Measurements from ENCODE around the gene CD82. TPM values are rescaled to one million over a fixed set of nuclear protein-coding genes. Genes with fewer than 3 reads are reported as not detected.

The CD82 gene
- total and polyA plus RNA-seq, 2 of the 13 experiments (the other 11 are each of a cell fraction or from before 2014, with no cell fraction given) = 0.05 TPM; not detected in 1

DNA sequence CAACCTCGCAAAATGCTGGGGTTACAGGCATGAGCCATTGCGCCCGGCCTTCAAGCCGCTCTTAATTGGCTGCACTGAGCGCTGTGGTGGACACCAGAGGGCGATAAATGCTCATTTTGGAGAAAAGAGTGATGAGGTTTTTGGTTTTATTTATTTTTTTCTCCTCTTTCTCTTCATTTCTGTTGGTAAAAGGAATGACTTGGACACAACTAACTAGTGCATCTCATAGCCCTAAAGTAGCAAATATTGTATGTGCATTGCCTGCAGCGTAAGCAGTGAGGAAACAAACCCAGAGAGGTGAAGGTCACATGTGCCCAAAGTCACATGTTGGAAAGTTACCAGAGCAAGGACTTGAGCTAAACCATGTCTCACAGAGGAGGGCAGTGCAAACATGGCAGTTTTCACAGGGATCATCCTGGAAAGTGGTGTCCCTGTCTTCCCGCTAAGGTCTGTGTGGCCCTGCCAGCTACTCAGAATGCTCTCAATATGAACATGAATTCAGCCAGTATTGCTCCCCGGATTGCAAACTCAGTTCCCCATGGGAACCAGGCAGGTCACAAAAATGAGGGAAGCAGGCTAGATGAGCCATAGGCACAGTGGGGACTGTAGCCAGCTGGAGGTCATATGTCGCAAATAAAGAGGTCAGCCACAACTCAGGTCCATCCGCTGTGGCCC, 8.6 kb upstream of the CD82 start:
- peaks cover 11% of the 10 kb centered on the region for H3K4me1 ChIP-seq (ENCODE audit: insufficient read depth, low read length)
- in situ Hi-C loops (cut with HindIII; ENCODE audit: extremely low pct_ligation_motif_present, low pct_unique_long_range_greater_than_20kb) = no loop called here
- no peak overlapping the region for H3K27ac ChIP-seq (ENCODE audit: extremely low read length, insufficient read depth, low read length)
- no peak overlapping the region for H3K4me2 ChIP-seq (ENCODE audit: low read depth, low read length)
- no peak overlapping the region for H2AFZ ChIP-seq (ENCODE audit: low read length)
- WGBS (ENCODE audit: low lambda C conversion rate) = 7% methylated on average over 9 of the region's 11 CpGs
- ATAC-seq (peak; percentile 85), DNase-seq (ENCODE audit: low spot score) (peak; percentile 41), FAIRE-seq (peak; percentile 40)
- no peaks in the 10 kb centered on the region for H3K9me3 ChIP-seq (ENCODE audit: low read length)
- H3K4me3 ChIP-seq (replicated peaks in 1 of 3; ENCODE audit: insufficient read depth in 1 of 3, low read depth in 2 of 3, low read length in 3 of 3) = no peak overlapping the region
- BruUV-seq (replicated peaks) = no TSS peak
- intact Hi-C loops (cut with micrococcal nuclease; ENCODE audit: unreplicated experiment) = loop anchor here (1.0 kb wide), 1 partner anchor 60 kb away; no protein-coding TSS in a partner anchor
- no peaks in the 10 kb centered on the region for H4K20me1 ChIP-seq (ENCODE audit: insufficient read depth, low read length)
- H3K9ac ChIP-seq (ENCODE audit: insufficient read depth, low read depth, low read length) = no peak overlapping the region
- H3K36me3 ChIP-seq (replicated peaks in 1 of 2; ENCODE audit: control insufficient read depth in 1 of 2, insufficient read depth in 2 of 2, low read length in 2 of 2) = no peaks in the 10 kb centered on the region
- ChIA-PET POLR2A (no interaction called here), CTCF (ENCODE audit: low intra/inter-chr PET ratio, low total read pairs) (interaction anchor here (1.0 to 3.0 kb wide), 3 partner anchors 57 to 65 kb away, joined by 3 to 44 read pairs (median 4); no protein-coding TSS in a partner anchor)
- no peaks in the 10 kb centered on the region; a peak in 1 of 5 replicates for H3K27me3 ChIP-seq (ENCODE audit: control insufficient read depth in 1 of 2, insufficient read depth in 2 of 2, low read length in 2 of 2)
- no peaks in the 10 kb centered on the region for H3K79me2 ChIP-seq (ENCODE audit: insufficient read depth, low read length)
- TF ChIP-seq TOE1 (CRISPR knock-in tag; IDR thresholded peaks at IDR 0.05) (no peak), ZFP62 (CRISPR knock-in tag; IDR thresholded peaks at IDR 0.05) (no peak), MED13 (CRISPR knock-in tag; IDR thresholded peaks at IDR 0.05) (no peak), RAD21 (CRISPR knock-in tag; IDR thresholded peaks at IDR 0.05) (peak; percentile 55; the same call in 1 of the 2 replicates), BHLHE40 (IDR thresholded peaks at IDR 0.05; ENCODE audit: low read length) (peak; percentile 64), ZNF644 (CRISPR knock-in tag; IDR thresholded peaks at IDR 0.05; ENCODE audit: low read depth) (peak; percentile 37; the same call in 1 of the 2 replicates), ONECUT2 (CRISPR knock-in tag; IDR thresholded peaks at IDR 0.05) (no peak)
- TF ChIP-seq, protein P1, sequence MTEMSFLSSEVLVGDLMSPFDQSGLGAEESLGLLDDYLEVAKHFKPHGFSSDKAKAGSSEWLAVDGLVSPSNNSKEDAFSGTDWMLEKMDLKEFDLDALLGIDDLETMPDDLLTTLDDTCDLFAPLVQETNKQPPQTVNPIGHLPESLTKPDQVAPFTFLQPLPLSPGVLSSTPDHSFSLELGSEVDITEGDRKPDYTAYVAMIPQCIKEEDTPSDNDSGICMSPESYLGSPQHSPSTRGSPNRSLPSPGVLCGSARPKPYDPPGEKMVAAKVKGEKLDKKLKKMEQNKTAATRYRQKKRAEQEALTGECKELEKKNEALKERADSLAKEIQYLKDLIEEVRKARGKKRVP (CRISPR knock-in tag; IDR thresholded peaks at IDR 0.05) = no peak
- TF ChIP-seq, protein P2, sequence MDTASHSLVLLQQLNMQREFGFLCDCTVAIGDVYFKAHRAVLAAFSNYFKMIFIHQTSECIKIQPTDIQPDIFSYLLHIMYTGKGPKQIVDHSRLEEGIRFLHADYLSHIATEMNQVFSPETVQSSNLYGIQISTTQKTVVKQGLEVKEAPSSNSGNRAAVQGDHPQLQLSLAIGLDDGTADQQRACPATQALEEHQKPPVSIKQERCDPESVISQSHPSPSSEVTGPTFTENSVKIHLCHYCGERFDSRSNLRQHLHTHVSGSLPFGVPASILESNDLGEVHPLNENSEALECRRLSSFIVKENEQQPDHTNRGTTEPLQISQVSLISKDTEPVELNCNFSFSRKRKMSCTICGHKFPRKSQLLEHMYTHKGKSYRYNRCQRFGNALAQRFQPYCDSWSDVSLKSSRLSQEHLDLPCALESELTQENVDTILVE (CRISPR knock-in tag; IDR thresholded peaks at IDR 0.05) = no peak
- TF ChIP-seq, protein P3, sequence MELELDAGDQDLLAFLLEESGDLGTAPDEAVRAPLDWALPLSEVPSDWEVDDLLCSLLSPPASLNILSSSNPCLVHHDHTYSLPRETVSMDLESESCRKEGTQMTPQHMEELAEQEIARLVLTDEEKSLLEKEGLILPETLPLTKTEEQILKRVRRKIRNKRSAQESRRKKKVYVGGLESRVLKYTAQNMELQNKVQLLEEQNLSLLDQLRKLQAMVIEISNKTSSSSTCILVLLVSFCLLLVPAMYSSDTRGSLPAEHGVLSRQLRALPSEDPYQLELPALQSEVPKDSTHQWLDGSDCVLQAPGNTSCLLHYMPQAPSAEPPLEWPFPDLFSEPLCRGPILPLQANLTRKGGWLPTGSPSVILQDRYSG (CRISPR knock-in tag; IDR thresholded peaks at IDR 0.05) = no peak
- TF ChIP-seq, protein P4, sequence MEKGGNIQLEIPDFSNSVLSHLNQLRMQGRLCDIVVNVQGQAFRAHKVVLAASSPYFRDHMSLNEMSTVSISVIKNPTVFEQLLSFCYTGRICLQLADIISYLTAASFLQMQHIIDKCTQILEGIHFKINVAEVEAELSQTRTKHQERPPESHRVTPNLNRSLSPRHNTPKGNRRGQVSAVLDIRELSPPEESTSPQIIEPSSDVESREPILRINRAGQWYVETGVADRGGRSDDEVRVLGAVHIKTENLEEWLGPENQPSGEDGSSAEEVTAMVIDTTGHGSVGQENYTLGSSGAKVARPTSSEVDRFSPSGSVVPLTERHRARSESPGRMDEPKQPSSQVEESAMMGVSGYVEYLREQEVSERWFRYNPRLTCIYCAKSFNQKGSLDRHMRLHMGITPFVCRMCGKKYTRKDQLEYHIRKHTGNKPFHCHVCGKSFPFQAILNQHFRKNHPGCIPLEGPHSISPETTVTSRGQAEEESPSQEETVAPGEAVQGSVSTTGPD (CRISPR knock-in tag; IDR thresholded peaks at IDR 0.05) = no peak
